ENCODE measurements around the gene HNRNPA1.
A peak's percentile ranks its signal among the peaks of the same experiment; 100 is the strongest.

The HNRNPA1 gene

DNA sequence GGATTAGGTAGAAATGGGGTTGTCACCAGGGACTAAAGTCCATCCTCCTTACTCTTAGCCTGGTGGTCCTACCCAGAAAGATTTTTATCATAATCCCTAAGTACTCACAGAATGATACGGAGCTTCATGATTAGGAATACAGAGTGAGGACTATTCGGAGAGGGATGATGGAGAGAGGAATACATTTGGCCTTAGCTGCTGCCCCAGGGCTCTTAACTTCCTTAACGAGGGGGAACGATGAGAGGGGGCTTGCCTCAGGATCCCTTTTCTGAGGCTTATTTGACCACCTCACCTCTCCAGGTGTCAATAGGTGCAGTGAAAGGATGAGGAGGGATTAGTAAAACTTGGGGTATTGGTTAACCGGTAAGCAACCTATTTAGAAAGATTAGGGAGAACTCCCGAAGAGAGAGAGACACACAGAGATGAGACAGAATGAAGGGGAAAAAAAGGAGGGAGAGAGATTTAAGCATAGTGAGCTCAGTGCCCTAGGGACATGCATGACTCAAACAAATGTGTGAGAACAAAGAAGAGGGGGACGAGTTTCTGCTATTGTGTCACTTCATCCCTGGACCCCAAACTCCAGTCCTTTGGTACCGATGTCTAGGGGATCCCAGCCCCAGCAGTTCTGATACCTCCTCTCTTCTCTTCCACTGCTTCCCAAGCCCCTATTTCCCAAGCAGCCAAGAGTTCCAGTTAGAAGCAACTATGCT is 19.1 kb downstream of the HNRNPA1 start:
- DNase-seq (ENCODE audit: extremely low read depth, low read depth): no peak
- no peak for TF ChIP-seq CTCF (IDR thresholded peaks at IDR 0.05; ENCODE audit: low read depth, low read length, missing control alignments)
- no peak overlapping the region for H3K4me3 ChIP-seq (replicated peaks; ENCODE audit: low read depth, low read length)

- no peak for DNase-seq (ENCODE audit: extremely low read depth, low read depth)
- no peak for TF ChIP-seq CTCF (IDR thresholded peaks at IDR 0.05; ENCODE audit: low read depth, low read length, missing control alignments)
- H3K4me3 ChIP-seq (replicated peaks; ENCODE audit: low read depth, low read length): peak overlapping the region; percentile 16
Observed at GRCh38 chr12:54300225-54300731, 19.8 kb downstream of the HNRNPA1 start.

DNA sequence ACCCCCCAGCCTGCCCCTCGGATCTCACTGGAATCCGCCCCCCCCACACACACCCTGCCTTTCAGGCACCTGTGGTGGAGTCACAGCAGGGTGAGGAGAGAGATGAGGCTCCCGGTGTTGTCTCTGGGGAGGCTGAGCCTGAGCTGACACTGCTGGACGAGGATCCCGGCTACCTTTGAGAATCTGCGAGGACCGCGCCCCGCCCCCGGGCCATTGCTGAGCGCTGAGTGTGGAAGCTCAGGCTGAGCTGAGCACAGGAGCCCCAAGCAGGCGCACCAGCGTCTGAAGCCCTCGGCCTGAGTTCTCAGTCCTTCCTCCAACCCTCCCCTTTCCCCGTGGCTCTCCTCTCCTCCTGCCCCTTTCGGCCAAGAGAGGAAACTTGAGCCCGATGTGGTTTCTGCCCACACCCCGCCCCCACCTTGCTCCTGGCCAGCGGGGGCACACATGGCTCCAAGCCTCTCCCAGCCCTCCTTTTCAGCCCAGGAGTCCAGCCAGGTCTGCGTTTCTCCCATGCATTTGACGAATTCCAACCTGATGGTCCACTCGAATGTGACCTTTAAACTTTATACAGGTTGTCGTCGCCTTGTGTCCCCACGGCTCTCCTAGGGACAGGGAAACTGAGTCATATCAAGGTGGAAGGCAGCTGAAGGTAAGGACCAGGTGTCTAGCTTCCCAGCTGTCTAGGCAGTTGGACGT is 20.4 kb downstream of the HNRNPA1 start, which contains the start of gene NFE2:
Gene NFE2, minus strand, starts transcription at position 284 of the 696 bp plus-strand sequence. CDS start 5,767 bp downstream, outside the sequence.
- peak; percentile 50 for DNase-seq (ENCODE audit: extremely low read depth, low read depth)
- H3K4me3 ChIP-seq (replicated peaks; ENCODE audit: low read depth, low read length): peak within 1 kb of the TSS; percentile 16
- TF ChIP-seq CTCF (IDR thresholded peaks at IDR 0.05; ENCODE audit: low read depth, low read length, missing control alignments): no peak

DNA sequence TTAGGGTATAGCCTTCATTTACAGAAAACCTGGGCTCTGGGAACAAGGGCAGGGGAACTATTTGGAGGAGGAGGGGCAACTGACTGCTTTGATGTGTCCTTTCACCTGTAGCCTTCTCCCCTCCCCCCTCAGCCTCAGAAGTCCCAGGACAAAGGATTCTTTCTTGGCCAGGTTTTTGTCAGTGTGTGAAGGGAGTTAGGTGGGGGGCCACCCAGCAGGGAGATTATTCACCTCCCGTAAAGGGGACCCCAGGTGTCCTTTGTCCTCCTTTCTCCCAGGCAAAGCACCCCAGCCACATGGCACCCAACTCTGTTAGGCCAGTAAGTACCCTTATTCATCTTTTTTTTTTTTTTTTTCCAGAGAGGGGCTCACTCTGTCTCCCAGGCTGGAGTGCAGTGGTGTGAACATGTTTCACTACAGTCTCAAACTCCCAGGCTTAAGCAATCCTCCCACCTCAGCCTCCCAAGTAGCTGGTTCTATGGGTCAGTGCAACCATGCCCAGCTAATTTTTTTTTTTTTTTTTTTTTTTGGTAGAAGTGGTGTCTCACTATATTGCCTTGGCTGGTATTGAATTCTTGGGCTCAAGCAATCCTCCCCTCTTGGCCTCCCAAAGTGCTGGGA is 21.0 kb downstream of the HNRNPA1 start:
- TF ChIP-seq CTCF (IDR thresholded peaks at IDR 0.05; ENCODE audit: low read depth, low read length, missing control alignments): no peak
- DNase-seq (ENCODE audit: extremely low read depth, low read depth): no peak
- H3K4me3 ChIP-seq (replicated peaks; ENCODE audit: low read depth, low read length): no peak overlapping the region

DNA sequence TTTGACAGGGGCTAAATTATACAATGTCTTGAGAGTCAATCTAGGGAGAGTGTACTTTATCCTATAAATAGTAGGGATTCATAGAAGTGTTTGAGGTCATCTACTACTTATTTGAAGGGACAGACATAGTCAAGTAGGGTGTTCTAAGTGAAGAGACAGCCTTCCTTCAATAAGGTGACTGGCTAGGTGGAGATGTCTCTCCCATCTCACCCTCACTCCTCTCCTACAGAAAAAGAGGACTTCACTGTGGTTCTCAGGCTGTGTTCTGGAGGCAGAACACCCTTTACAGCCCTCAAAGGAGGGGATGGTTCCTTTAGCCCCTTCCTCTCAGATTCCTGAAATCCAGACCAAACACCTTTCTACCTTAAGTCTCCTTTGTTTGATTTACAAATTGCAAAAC is 23.1 kb downstream of the HNRNPA1 start:
- no peak for TF ChIP-seq CTCF (IDR thresholded peaks at IDR 0.05; ENCODE audit: low read depth, low read length, missing control alignments)
- DNase-seq (ENCODE audit: extremely low read depth, low read depth): no peak
- no peak overlapping the region for H3K4me3 ChIP-seq (replicated peaks; ENCODE audit: low read depth, low read length)

DNA sequence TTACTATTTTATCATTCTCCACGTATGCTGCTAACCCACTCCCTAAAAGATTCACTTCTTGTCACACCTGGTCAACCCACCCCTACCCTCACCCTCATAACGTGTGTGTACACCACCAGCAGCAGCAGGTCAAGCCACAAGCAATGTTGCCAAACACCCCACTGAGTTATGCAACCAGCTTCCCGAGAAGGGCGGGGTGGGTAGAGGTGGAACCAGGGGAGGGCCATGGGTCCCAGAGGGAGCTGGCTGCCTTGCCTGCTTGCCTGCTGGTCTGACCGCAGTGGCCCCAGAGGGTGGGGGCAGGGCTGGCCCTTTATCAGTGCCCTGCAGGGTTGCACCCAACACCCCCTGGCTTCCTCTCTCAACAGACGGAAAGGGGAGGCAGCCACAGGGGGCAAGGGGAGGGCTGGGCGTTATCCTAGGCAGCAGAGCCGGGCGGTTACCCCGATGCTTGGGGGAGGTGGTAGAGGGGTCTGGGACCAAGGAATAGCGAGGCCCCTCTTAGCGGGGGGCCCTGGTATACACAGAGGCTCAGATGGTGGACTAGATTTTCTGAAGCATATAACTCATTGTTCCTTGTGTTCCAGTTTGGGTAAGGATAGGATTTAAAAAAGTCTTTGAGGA is 23.8 kb downstream of the HNRNPA1 start:
- H3K4me3 ChIP-seq (replicated peaks; ENCODE audit: low read depth, low read length): no peak overlapping the region
- no peak for TF ChIP-seq CTCF (IDR thresholded peaks at IDR 0.05; ENCODE audit: low read depth, low read length, missing control alignments)
- DNase-seq (ENCODE audit: extremely low read depth, low read depth): no peak
